Measurements from ENCODE around the gene POU2F3. TPM values are rescaled to one million over a fixed set of nuclear protein-coding genes. Genes with fewer than 3 reads are reported as not detected.
A peak's percentile ranks its signal among the peaks of the same experiment; 100 is the strongest.

POU2F3 gene
- total RNA-seq (2014; rRNA removed; shearing (Covaris generic)): not detected in 2 replicates
- not detected in 2 replicates for polyA plus RNA-seq (2016; fragmentation: Nextera tagmentation; extraction: Ambion mirVana)

- TF ChIP-seq EZH2 (IDR thresholded peaks at IDR 0.05; ENCODE audit: insufficient read depth, poor library complexity, severe bottlenecking): peak; percentile 19
- no peak for TF ChIP-seq EZH2phosphoT487 (IDR thresholded peaks at IDR 0.05; ENCODE audit: insufficient read depth, low read depth)
- Histone ChIP-seq H3K9me3 (ENCODE audit: low read depth) (no peaks in the 10 kb centered on the region), H3K27ac (no peak within 1 kb of the TSS), H3K9ac (no peak within 1 kb of the TSS), H2AFZ (no peak within 1 kb of the TSS), H3K4me2 (ENCODE audit: unreplicated experiment) (no peak within 1 kb of the TSS), H3K79me2 (ENCODE audit: insufficient read depth) (no peaks in the 10 kb centered on the region), H4K20me1 (ENCODE audit: insufficient read depth) (no peaks in the 10 kb centered on the region), H3K27me3 (replicated peaks; ENCODE audit: insufficient read depth) (peaks cover 36% of the 10 kb centered on the region), H3K4me3 (no peak within 1 kb of the TSS), H3K4me1 (ENCODE audit: insufficient read depth) (no peaks in the 10 kb centered on the region), H3F3A (ENCODE audit: insufficient read depth) (peaks cover 7% of the 10 kb centered on the region), H3K9me2 (ENCODE audit: insufficient read depth) (no peaks in the 10 kb centered on the region), H3K36me3 (ENCODE audit: low read depth) (no peaks in the 10 kb centered on the region)
- 6 to 10% methylated on average over 39 to 64 of the region's 66 CpGs for WGBS, 2 experiments (ENCODE audit: low coverage in 1 of 2, low lambda C conversion rate in 2 of 2, missing lambda C conversion rate in 2 of 2)
- no peak for DNase-seq
- in situ Hi-C loops (cut with MboI): loop anchor here (5.0 kb wide), 1 partner anchor 57 kb away; no protein-coding TSS in a partner anchor
Observed at GRCh38 chr11:120239713-120240640, at the start of gene POU2F3. POU2F3 (plus strand) TSS chr11:120240140; CDS start chr11:120240344, 204 bp downstream.

- Histone ChIP-seq H3K4me3 (no peak overlapping the region), H3K9me2 (ENCODE audit: insufficient read depth) (no peaks in the 10 kb centered on the region), H3K4me1 (ENCODE audit: insufficient read depth) (peaks cover 13% of the 10 kb centered on the region), H3K9me3 (ENCODE audit: low read depth) (no peaks in the 10 kb centered on the region), H3K27me3 (replicated peaks; ENCODE audit: insufficient read depth) (no peaks in the 10 kb centered on the region), H3F3A (ENCODE audit: insufficient read depth) (no peaks in the 10 kb centered on the region; the same call in 1 of the 2 replicates), H2AFZ (no peak overlapping the region), H3K27ac (no peak overlapping the region), H3K4me2 (ENCODE audit: unreplicated experiment) (no peak overlapping the region), H3K79me2 (ENCODE audit: insufficient read depth) (no peaks in the 10 kb centered on the region), H3K9ac (no peak overlapping the region), H3K36me3 (ENCODE audit: low read depth) (no peaks in the 10 kb centered on the region), H4K20me1 (ENCODE audit: insufficient read depth) (no peaks in the 10 kb centered on the region)
- 76 to 79% methylated on average over 4 of the region's 4 CpGs for WGBS, 2 experiments (ENCODE audit: low coverage in 1 of 2, low lambda C conversion rate in 2 of 2, missing lambda C conversion rate in 2 of 2)
- no peak for DNase-seq
- in situ Hi-C loops (cut with MboI): no loop called here
- TF ChIP-seq EZH2phosphoT487 (IDR thresholded peaks at IDR 0.05; ENCODE audit: insufficient read depth, low read depth) (no peak), EZH2 (IDR thresholded peaks at IDR 0.05; ENCODE audit: insufficient read depth, poor library complexity, severe bottlenecking) (no peak)
Observed at GRCh38 chr11:120191058-120191457, 48.9 kb upstream of the POU2F3 start.

- H3K9ac ChIP-seq: no peak overlapping the region
- H3K9me3 ChIP-seq (ENCODE audit: low read depth): no peaks in the 10 kb centered on the region
- TF ChIP-seq EZH2phosphoT487 (IDR thresholded peaks at IDR 0.05; ENCODE audit: insufficient read depth, low read depth) (no peak), EZH2 (IDR thresholded peaks at IDR 0.05; ENCODE audit: insufficient read depth, poor library complexity, severe bottlenecking) (no peak)
- H3K27ac ChIP-seq: no peak overlapping the region
- H3K9me2 ChIP-seq (ENCODE audit: insufficient read depth): no peaks in the 10 kb centered on the region
- H3K4me3 ChIP-seq: no peak overlapping the region
- DNase-seq: no peak
- no peaks in the 10 kb centered on the region for H3F3A ChIP-seq (ENCODE audit: insufficient read depth)
- no peak overlapping the region for H3K4me2 ChIP-seq (ENCODE audit: unreplicated experiment)
- WGBS, 2 experiments (ENCODE audit: low coverage in 1 of 2, low lambda C conversion rate in 2 of 2, missing lambda C conversion rate in 2 of 2): 84 to 86% methylated on average over 15 of the region's 15 CpGs
- H3K4me1 ChIP-seq (ENCODE audit: insufficient read depth): no peaks in the 10 kb centered on the region
- H3K79me2 ChIP-seq (ENCODE audit: insufficient read depth): no peaks in the 10 kb centered on the region
- no peaks in the 10 kb centered on the region for H4K20me1 ChIP-seq (ENCODE audit: insufficient read depth)
- in situ Hi-C loops (cut with MboI): no loop called here
- H2AFZ ChIP-seq: no peak overlapping the region
- H3K36me3 ChIP-seq (ENCODE audit: low read depth): no peaks in the 10 kb centered on the region
- no peaks in the 10 kb centered on the region for H3K27me3 ChIP-seq (replicated peaks; ENCODE audit: insufficient read depth)
Observed at GRCh38 chr11:120192831-120193625, 46.9 kb upstream of the POU2F3 start.

GRCh38 chr11:120194166-120194565 is 45.8 kb upstream of the POU2F3 start:
- Histone ChIP-seq H3K9me3 (ENCODE audit: low read depth) (no peaks in the 10 kb centered on the region), H3K79me2 (ENCODE audit: insufficient read depth) (no peaks in the 10 kb centered on the region), H3K27me3 (replicated peaks; ENCODE audit: insufficient read depth) (no peaks in the 10 kb centered on the region), H3K9me2 (ENCODE audit: insufficient read depth) (no peaks in the 10 kb centered on the region), H3K36me3 (ENCODE audit: low read depth) (no peaks in the 10 kb centered on the region), H3K4me2 (ENCODE audit: unreplicated experiment) (no peak overlapping the region), H3K27ac (no peak overlapping the region), H4K20me1 (ENCODE audit: insufficient read depth) (no peaks in the 10 kb centered on the region), H3K4me3 (no peak overlapping the region), H2AFZ (no peak overlapping the region), H3K4me1 (ENCODE audit: insufficient read depth) (no peaks in the 10 kb centered on the region), H3K9ac (no peak overlapping the region), H3F3A (ENCODE audit: insufficient read depth) (no peaks in the 10 kb centered on the region)
- 74 to 84% methylated on average over 4 of the region's 4 CpGs for WGBS, 2 experiments (ENCODE audit: low coverage in 1 of 2, low lambda C conversion rate in 2 of 2, missing lambda C conversion rate in 2 of 2)
- DNase-seq: no peak
- TF ChIP-seq EZH2phosphoT487 (IDR thresholded peaks at IDR 0.05; ENCODE audit: insufficient read depth, low read depth): no peak
- TF ChIP-seq EZH2 (IDR thresholded peaks at IDR 0.05; ENCODE audit: insufficient read depth, poor library complexity, severe bottlenecking): no peak
- in situ Hi-C loops (cut with MboI): no loop called here
